ENCODE data around the gene GGA1.
"Not testable (repeated sequence)": the region's sequence is repeated elsewhere in the genome, so short reads cannot be mapped to it uniquely, and the experiment has no call there.

The GGA1 gene

DNA sequence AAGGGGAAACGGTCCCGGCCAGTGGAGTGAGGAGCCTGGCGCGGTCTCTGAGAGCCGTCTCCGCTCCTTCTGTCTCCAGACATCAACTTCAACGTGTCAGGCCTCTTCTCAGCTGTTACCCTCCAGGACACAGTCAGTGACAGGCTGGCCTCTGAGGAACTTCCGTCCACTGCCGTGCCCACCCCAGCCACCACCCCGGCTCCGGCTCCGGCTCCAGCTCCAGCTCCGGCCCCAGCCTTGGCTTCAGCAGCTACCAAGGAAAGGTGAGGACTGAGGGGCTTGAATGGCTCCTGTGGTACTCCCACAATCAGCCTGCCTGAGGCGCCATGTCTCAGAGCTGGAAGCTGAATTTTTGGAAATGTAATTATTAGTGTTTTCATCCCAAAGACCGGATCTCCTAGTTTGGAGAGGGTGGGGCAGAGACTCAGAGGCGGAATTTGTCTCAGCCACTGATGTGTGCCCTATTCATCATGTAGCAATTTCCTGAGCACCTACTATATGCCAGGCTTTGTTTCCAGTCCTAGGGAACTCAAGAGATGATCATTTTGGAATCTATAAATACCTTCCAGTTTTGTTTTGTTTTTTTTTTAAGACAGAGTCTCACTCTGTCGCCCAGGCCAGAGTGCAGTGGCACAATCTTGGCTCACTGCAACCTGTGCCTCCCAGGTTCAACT, 42.0 kb downstream of the GGA1 start:
- DNase-seq (ENCODE audit: low spot score): no peak

DNA sequence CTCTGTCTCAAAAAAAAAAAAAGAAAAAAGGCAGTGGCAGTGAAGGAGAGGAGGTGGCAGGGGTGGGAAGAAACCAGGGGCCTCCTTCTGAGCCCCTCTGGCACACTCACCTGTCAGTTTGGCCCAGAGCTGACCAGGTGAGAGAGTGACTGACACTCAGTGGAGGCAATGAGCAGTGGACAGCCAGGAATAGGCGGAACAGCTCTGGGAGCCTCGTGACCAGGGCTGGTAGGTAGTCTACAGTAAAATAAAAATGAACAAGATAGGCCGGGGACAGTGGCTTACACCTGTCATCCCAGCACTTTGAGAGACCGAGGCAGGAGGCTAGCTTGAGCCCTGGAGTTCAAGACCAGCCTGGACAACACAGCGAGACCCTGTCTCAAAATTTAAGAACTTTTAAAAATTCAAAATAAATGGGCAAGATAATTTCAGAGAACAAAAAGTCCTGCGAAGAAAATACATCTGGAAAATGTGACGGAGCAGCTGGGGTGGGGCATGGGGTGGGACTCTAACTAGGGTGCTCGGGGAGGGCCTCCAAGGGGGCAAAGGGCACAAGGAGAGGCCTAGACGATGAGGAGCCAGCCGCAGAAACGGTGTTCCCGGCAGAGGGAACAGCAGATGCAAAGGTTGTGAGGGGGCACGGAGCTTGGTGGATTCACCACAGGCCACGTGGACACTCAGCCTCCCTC, 46.1 kb downstream of the GGA1 start:
- DNase-seq (ENCODE audit: low spot score): no peak

DNA sequence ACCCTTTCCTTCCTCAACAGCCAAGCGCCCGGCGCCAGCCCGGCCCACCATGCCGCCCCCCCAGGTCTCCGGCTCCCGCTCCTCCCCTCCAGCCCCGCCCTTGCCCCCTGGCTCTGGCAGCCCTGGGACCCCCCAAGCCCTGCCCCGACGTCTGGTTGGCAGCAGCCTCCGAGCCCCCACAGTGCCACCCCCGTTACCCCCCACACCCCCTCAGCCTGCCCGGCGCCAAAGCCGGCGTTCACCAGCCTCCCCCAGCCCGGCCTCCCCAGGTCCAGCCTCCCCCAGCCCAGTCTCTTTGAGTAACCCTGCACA, 46.6 kb downstream of the GGA1 start:
- no peak for DNase-seq (ENCODE audit: low spot score)

DNA sequence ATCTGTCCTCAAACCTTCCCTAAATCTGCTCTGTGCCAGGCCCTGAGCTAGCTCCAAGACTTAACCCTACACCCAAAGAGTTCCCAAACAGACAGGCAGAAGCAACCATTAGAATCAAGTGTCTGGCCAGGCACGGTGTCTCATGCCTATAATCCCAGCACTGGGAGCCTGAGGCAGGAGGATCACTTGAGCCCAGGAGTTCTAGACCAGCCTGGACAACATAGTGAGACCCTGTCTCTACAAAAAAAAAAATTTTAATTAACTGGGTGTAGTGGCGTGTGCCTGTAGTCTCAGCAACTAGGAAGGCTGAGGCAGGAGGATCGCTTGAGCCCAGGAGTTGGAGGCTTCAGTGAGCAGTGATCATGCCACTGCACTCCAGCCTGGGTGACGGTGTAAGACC, 47.9 kb downstream of the GGA1 start:
- DNase-seq (ENCODE audit: low spot score): not testable (repeated sequence)

DNA sequence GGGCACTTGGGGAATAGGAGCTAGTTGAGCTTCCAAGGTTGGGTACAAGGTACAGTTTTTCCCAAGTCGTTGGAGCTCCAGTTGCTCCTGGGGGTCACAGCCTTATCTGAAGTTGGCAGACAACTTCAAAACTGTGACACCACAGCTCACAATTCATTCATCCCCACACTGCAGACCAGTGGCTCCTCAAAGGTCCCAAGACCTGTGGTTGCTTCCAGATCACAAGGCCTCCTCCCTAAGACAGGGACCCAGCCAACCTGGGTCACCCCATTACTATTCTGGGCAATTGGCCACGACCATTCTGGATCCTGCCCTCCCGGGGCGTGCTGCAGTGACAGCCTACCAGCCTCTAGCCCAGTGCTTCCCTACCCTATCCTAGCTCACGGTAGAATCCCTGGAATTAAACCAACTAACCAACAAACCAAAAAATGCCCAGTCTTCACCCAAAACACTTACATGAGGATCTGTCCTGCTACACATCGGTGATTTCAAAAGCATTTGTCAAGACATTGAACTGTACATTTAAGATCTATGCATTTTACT, 49.0 kb downstream of the GGA1 start:
- peak; percentile 64 for DNase-seq (ENCODE audit: low spot score)

DNA sequence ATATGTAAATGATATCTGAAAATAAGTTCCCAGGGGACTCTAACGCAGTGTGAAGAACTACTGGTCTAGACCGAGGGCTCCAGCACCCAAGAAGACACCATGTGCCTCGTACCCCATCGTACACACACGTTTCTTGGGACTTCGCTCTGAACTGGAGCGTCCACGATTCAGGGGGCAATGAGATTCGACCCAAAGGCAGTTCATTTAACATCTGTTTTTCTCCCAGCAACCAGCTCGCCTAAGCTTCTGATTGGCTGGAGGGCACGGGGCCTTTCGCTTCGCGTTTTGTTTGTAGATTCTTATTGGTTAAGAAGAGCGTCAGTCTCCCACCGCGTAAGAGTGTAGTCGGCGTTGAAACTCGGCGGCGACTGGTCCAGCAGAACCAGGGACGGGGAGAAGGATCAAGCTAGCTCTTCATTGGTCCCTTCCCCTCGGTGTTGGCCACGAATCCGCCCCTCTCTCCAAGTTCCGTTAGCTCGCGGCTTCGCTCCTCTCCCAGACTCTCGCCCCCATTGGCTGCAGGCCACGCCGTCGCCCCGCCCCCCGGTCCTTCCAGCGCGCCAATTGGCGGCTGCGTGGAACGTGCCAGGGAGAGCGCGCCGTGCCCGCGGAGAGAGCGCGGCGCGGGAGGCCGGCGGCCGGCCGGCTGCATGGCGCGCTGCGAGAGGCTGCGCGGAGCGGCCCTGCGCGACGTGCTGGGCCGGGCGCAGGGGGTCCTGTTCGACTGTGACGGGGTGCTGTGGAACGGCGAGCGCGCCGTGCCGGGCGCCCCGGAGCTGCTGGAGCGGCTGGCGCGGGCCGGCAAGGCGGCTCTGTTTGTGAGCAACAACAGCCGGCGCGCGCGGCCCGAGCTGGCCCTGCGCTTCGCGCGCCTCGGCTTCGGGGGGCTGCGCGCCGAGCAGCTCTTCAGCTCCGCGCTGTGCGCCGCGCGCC, 49.8 kb downstream of the GGA1 start, which contains the start of gene PDXP:
PDXP (plus strand) TSS at position 591 of the 933 bp plus-strand sequence; CDS start at position 651, 60 bp downstream.
- peak; percentile 100 for DNase-seq (ENCODE audit: low spot score)

DNA sequence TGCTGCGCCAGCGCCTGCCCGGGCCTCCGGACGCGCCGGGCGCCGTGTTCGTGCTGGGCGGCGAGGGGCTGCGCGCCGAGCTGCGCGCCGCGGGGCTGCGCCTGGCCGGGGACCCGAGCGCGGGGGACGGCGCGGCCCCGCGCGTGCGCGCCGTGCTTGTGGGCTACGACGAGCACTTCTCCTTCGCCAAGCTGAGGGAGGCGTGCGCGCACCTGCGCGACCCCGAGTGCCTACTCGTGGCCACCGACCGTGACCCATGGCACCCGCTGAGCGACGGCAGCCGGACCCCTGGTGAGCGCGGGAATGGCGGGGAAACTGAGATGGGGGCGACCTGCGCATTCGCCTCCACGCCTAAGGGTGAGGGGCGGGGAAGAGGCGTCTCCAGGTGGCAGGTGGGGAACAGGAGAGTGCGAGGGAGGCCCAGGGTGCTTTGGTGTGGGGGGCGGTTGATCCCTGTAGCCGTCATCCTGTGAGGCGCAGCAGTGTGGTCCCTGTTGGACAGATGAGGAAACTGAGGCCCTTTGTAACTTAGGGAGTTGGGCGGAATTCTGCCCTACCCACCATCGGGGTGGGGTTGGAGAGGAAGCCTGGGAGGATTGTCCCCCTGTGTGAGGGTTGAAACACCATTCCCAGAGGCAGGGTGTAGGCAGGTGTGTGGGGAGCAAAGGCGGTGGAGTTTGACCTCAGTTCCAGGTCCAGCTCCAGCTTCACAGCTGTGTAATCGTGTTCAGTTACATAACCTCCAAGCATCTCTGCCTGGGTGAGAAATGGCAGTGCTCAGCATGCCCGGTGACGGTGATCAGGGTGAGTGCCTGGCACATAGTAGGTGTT, 50.6 kb downstream of the GGA1 start:
- peak; percentile 75 for DNase-seq (ENCODE audit: low spot score)

DNA sequence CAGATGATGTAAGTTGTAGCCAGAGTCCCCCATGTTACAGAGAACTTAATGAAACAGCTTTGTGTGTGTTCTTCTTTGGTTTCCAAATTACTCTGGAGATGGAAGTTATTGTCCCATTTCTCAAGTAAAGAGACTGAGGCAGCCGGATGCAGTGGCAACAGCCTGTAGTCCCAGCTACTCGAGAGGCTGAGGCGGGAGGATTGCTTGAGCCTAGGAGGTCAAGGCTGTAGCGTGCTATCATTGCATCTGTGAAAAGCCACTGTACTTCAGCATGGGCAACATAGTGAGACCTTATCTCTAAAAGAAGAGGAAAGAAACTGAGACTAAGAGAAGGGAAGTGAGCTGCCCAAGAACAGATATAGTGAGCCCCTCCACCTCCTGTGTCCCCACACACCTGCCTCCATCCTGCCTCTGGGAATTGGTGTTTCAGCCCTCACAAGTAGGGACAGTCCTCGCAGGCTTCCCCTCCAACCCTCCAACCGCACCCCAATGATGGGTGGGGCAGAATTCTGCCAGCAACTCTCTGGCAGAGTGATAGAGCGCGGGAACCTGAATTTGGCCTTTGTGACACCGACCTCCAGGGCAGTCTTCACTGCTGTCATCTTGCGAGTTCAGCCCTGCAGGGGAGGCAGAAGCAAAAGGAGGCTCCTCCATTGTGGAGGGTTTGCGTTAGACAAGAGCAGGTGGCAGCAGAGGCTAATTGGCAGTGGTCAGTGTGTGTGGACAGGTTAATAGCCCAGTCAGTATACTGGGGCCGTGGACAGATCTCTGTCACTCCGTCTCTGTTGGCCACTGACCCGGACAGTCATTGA, 51.5 kb downstream of the GGA1 start:
- no peak for DNase-seq (ENCODE audit: low spot score)

DNA sequence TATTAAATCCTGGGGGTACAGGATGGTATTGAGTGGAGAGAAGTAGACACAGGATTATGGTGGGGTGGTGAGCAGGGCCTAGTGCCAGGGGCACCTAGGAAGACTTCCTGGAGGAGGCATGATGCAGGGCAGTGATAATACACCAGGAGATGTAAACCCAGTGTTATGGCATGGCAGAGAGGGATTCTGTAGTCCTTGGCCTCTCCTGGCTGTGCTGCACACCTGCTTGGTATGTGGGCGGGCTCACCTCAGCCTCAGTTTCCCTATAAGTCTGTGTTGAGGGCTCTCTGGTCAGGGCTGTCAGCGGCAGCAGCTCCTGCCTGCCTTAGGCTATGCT, 52.0 kb downstream of the GGA1 start:
- no peak for DNase-seq (ENCODE audit: low spot score)

DNA sequence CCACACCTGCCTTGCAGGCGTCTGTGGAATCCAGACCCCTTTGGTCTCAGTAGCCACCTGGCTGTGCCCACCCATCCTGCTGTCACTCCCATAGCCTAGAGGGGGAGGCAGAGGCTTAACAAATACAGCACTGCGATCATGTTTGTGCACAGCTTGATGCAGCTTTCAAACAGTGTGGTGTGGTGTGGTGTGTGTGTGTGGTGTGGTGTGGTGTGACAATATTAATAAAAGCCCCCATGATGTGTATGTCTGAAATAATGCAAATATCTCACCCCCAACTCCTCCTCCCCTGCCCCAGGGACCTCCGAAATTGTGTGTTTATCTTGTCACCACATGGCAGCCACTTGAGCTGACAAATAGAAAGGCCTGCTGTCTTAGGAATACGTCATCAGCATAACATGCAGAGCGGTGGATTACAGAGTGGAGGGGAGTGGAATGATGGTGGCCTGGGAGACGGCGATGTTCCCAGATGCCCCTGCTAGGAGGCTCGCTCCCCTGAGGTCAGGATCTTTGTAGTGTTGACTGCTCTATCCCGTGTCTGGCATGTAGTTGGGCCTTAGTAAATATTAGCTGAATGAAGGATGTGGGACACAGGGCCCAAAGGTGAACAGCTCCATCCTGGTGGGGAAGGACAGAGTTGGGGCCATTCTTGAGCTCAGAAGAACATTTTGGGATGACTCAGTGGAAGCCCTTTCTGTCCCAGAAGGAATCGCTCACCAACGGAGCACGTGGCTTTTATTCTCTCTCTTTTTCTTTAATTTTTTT, 52.7 kb downstream of the GGA1 start:
- DNase-seq (ENCODE audit: low spot score): peak; percentile 51

DNA sequence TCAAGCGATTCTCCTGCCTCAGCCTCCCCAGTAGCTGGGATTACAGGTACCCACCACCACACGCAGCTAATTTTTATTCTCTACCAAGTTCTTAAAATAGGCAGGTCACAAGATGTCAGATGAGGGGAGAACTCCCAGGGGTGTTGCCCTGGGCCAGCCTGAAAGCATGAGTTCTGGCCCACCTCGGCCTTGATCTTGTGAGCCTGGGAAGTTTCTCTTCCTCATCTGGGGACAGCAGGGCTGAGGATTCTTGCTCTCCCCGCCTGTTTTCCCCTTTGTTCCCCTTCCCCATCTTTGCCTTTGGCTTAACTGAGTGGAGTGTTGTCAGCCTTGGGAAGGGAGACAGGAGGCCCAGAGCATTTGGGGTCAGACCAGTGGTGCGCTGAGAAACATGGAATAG, 53.4 kb downstream of the GGA1 start:
- DNase-seq (ENCODE audit: low spot score): no peak

DNA sequence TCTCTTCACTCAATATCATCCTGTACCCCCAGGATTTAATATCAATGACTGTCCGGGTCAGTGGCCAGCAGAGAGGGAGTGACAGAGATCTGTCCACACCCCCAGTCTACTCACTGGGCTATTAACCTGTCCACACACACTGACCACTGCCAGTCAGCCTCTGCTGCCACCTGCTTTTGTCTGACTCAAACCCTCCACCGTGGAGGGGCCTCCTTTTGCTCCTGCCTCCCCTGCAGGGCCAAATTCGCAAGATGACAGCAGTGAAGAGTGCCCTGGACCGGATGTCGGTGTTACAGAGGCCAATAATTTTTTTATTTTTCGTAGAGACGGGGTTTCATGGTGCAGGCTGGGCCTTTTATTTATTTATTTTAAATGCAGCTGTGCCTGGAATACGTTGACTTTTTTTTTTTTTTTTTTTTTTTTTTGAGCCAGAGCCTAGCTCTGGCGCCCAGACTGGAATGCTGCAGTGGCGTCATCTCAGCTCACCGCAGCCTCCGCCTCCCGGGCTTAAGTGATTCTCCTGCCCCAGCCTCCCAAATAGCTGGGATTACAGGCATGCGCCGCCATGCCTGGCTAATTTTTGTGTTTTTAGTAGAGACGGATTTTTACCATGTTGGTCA, 55.0 kb downstream of the GGA1 start:
- DNase-seq (ENCODE audit: low spot score): no peak

DNA sequence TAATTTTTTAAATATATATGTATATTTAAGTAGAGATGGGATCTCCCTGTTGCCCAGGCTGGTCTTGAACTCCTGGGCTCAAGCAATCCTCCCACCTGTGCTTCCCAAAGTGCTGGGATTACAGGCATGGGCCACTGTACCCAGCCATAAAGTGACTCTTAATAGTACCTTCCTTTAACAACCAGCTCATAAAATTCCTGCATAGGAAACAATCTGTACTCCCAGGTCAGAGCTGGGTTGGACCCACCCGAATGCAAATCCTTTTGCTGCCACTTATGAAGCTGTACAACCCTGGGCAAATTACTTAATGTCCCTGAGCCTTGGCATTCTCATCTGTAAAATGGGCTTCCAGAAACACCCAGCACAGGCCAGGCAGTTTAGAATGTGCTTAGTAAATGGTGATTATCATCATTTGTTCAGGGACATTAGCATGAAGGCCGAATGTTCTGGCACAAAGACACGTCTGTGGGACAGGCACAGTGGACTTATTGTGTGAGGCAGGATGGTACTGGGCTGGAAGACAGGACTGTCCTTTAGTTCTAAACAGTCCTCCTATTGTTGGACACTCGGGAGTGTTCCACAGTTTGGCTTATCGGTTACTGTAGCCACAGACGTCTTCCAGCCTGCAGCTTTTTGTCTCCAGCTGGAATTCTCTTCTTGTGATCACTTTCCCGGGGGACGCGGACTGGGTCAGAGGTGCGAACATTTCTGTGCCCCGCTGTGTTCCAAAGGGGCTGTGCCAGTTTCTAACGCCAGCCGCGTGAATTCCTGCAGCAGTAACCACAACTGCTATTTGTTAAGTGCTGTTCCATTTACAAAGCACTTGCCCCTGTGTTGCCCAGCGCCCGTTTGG, 55.8 kb downstream of the GGA1 start:
- DNase-seq (ENCODE audit: low spot score): no peak

DNA sequence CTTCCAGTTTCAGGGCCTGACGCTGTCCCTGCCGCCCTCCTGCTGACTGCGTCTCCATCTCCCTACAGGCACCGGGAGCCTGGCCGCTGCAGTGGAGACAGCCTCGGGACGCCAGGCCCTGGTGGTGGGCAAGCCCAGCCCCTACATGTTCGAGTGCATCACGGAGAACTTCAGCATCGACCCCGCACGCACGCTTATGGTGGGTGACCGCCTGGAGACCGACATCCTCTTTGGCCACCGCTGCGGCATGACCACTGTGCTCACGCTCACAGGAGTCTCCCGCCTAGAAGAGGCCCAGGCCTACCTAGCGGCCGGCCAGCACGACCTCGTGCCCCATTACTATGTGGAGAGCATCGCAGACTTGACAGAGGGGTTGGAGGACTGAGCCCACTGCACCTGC, 56.9 kb downstream of the GGA1 start:
- no peak for DNase-seq (ENCODE audit: low spot score)

DNA sequence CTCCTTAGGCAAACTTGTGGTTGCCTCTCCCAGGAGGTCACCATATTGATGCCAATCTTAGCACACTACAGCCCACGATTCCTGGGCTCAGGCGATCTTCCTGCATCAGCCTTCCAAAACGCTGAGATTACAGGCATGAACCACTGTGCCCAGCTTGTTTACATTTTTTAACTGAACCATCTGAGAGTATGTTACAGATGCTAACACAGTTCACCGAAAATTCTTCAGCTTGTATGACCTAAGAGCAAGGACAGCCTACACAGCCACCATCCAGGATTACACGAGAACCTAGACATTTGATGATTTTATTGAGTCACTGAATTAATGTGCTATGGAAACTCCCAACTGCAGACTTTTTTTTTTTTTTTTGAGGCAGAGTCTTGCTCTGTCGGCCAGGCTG, 61.0 kb downstream of the GGA1 start:
- no peak for DNase-seq (ENCODE audit: low spot score)

DNA sequence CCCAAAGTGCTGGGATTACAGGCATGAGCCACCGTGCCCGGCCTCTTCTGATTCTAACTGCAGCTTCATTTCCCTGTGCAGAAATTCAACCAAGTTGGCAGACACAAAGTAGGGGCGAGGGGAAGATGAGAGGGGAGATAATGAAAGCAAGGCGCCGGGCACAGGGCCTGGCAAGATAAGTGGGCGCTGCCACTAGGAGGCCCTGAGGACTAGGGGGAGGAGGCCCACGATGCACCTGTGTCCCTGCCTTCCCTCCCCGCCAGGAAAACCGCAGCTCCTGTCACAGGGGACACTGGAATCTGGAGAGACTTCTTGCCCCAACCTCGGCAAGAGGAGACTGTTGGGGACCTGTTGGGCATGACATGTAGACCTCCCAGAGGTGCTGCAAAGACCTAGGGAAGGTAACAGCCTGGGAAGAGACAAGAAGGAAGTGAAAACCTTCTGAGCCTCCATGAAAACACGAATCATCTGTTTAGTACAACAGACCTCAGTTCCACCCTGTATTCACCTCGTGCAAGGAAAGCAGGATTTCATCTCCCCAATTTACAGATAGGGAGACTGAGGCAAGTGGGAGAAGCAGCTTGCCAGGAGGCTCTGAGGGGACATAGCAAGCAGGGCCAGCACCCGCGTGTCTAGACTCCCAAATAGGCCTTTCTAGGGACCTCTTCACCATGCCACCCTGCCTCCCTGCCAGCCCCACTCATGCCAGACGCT, 63.7 kb downstream of the GGA1 start:
- no peak for DNase-seq (ENCODE audit: low spot score)

DNA sequence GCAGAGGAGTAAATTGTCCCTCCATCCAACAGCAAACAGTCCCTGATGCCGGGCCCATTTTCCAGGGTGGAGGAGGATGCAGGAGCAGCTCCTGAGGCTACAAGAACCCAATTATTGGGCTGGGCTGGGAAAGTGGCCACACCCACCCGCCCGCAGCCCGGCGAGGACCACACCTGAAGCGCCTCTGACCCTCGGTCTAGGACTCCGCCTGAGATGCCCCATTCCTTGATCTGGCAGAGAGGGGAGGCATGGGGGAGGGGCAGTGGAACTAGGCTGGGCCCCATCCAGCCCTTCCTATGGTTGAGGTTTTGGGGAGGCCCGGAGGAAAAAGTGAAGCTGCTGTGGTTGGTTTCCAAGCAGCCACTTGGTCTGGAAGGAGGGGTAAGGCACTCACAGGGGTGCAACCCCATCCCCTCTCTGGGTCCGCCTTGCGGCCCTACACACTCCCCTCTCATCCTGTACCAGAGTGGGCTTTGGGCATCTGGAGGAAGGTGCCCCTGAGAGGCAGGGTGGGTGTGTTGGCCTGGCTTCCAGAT, 64.4 kb downstream of the GGA1 start:
- DNase-seq (ENCODE audit: low spot score): no peak

DNA sequence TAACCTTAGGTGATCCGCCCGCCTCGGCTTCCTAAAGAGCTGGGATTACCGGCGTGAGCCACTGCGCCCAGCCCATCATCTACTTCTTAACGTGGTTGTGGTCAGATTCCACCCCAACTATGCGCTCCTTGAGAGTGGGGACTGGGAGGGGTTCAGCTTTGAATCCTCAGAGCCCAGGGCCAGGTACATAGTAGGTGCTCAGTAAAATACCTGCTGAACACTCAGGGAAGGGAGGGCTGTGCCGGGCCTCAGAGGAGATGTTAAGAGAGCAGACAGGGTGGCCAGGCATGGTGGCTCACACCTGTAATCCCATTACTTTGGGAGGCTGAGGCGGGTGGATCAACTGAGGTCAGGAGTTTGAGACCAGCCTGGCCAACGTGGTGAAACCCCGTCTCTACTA, 65.6 kb downstream of the GGA1 start:
- DNase-seq (ENCODE audit: low spot score): no peak
